Measurements from ENCODE around the gene TIFAB. TPM values are rescaled to one million over a fixed set of nuclear protein-coding genes. Genes with fewer than 3 reads are reported as not detected.
"Not testable (repeated sequence)": the region's sequence is repeated elsewhere in the genome, so short reads cannot be mapped to it uniquely, and the experiment has no call there.

TIFAB gene, protein sequence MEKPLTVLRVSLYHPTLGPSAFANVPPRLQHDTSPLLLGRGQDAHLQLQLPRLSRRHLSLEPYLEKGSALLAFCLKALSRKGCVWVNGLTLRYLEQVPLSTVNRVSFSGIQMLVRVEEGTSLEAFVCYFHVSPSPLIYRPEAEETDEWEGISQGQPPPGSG
- total RNA-seq (under 1 TPM in 2 of 5 donors, not detected in 3; 0.06 TPM), total RNA-seq (0 to 0.58 (median 0.08) reads per million in 29 experiments)
- total RNA-seq (2013), result not detected

- CTCF ChIA-PET, result no interaction called here
- Mint-ChIP-seq H3K27me3 (peaks cover 12 to 13% of the 10 kb centered on the region in 2 donors), H3K36me3 (no peaks in the 10 kb centered on the region), H3K9me3 (no peaks in the 10 kb centered on the region), H3K4me1 (no peaks in the 10 kb centered on the region), H3K4me3 (no peak within 1 kb of the TSS), H3K27ac (no peak within 1 kb of the TSS)
- peaks cover 0 to 37% of the 10 kb centered on the region in 2 experiments for H3K27me3 ChIP-seq (replicated peaks in 1 of 2; ENCODE audit: control insufficient read depth in 2 of 2, extremely low read depth in 1 of 2, insufficient read depth in 2 of 2, low read length in 1 of 2)
- POLR2A ChIA-PET, result no interaction called here
- ATAC-seq (replicated peaks in 1 of 4) (no peak), DNase-seq (no peak)
- H3K36me3 ChIP-seq (ENCODE audit: control insufficient read depth in 2 of 2, extremely low read depth in 1 of 2, insufficient read depth in 1 of 2, low read length in 1 of 2), result no peaks in the 10 kb centered on the region
- no peaks in the 10 kb centered on the region for H3K9me3 ChIP-seq
- H3K4me3 ChIP-seq (ENCODE audit: control insufficient read depth in 1 of 2, extremely low read depth in 1 of 2, low read length in 1 of 2), result no peak within 1 kb of the TSS
- no peak within 1 kb of the TSS for H3K27ac ChIP-seq (ENCODE audit: low read length)
- no peaks in the 10 kb centered on the region for H3K4me1 ChIP-seq (ENCODE audit: control insufficient read depth in 1 of 2, extremely low read depth in 1 of 2, insufficient read depth in 2 of 2, low read length in 2 of 2)
- WGBS (ENCODE audit: insufficient coverage), result 86% methylated on average over 2 of the region's 10 CpGs
Measured at GRCh38 chr5:135452321-135453030, at the start of gene TIFAB. TIFAB (minus strand) TSS chr5:135452351; CDS start chr5:135449939, 2,412 bp downstream.

GRCh38 chr5:135498637-135498995 lies 46.5 kb upstream of the TIFAB start:
- no peak overlapping the region for H3K27ac ChIP-seq (ENCODE audit: low read length)
- ATAC-seq (replicated peaks in 1 of 4) (no peak), DNase-seq (no peak)
- no peak overlapping the region for H3K27ac Mint-ChIP-seq
- no peaks in the 10 kb centered on the region for H3K4me1 ChIP-seq (ENCODE audit: control insufficient read depth in 1 of 2, extremely low read depth in 1 of 2, insufficient read depth in 2 of 2, low read length in 2 of 2)
- H3K36me3 ChIP-seq (ENCODE audit: control insufficient read depth in 2 of 2, extremely low read depth in 1 of 2, insufficient read depth in 1 of 2, low read length in 1 of 2), result no peaks in the 10 kb centered on the region
- no peaks in the 10 kb centered on the region for H3K36me3 Mint-ChIP-seq
- peaks cover 0 to 19% of the 10 kb centered on the region in 2 experiments for H3K27me3 ChIP-seq (replicated peaks in 1 of 2; ENCODE audit: control insufficient read depth in 2 of 2, extremely low read depth in 1 of 2, insufficient read depth in 2 of 2, low read length in 1 of 2)
- 78% methylated on average over 1 of the region's 2 CpGs for WGBS (ENCODE audit: insufficient coverage)
- no peaks in the 10 kb centered on the region for H3K9me3 ChIP-seq
- H3K4me1 Mint-ChIP-seq, result no peaks in the 10 kb centered on the region
- no peak overlapping the region for H3K4me3 ChIP-seq (ENCODE audit: control insufficient read depth in 1 of 2, extremely low read depth in 1 of 2, low read length in 1 of 2)
- CTCF ChIA-PET, result no interaction called here
- H3K27me3 Mint-ChIP-seq, result peaks cover 43 to 49% of the 10 kb centered on the region in 2 donors
- no peak overlapping the region for H3K4me3 Mint-ChIP-seq
- H3K9me3 Mint-ChIP-seq, result no peaks in the 10 kb centered on the region
- POLR2A ChIA-PET, result no interaction called here

- no peak for ATAC-seq (replicated peaks in 1 of 4)
- Mint-ChIP-seq H3K27me3 (peaks cover 43 to 49% of the 10 kb centered on the region in 2 donors), H3K4me1 (no peaks in the 10 kb centered on the region), H3K9me3 (no peaks in the 10 kb centered on the region), H3K36me3 (no peaks in the 10 kb centered on the region), H3K4me3 (no peak overlapping the region), H3K27ac (no peak overlapping the region)
- Histone ChIP-seq H3K27me3 (replicated peaks in 1 of 2; ENCODE audit: control insufficient read depth in 2 of 2, extremely low read depth in 1 of 2, insufficient read depth in 2 of 2, low read length in 1 of 2) (peaks cover under 1 to 23% of the 10 kb centered on the region in 2 experiments), H3K9me3 (no peaks in the 10 kb centered on the region), H3K4me1 (ENCODE audit: control insufficient read depth in 1 of 2, extremely low read depth in 1 of 2, insufficient read depth in 2 of 2, low read length in 2 of 2) (no peaks in the 10 kb centered on the region), H3K36me3 (ENCODE audit: control insufficient read depth in 2 of 2, extremely low read depth in 1 of 2, insufficient read depth in 1 of 2, low read length in 1 of 2) (no peaks in the 10 kb centered on the region), H3K27ac (ENCODE audit: low read length) (no peak overlapping the region), H3K4me3 (ENCODE audit: control insufficient read depth in 1 of 2, extremely low read depth in 1 of 2, low read length in 1 of 2) (no peak overlapping the region)
- no peak for DNase-seq
- CTCF ChIA-PET, result no interaction called here
- POLR2A ChIA-PET, result no interaction called here
- 67% methylated on average over 3 of the region's 8 CpGs for WGBS (ENCODE audit: insufficient coverage)
Measured at GRCh38 chr5:135497971-135498636, 46.0 kb upstream of the TIFAB start.

DNA sequence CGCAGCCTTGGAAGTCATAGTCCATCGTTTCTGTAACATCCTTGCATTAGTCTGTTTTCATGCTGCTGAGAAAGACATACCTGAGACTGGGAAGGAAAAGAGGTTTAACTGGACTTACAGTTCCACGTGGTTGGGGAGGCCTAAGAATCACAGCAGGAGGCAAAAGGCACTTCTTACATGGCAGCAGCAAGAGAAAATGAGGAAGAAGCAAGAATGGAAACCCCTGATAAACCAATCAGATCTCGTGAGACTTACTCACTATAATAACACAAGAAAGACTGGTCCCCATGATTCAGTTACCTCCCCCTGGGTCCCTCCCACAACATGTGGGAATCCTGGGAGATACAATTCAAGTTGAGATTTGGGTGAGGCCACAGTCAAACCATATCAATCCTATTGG lies 43.4 kb upstream of the TIFAB start:
- H3K27ac Mint-ChIP-seq; ATAC-seq (replicated peaks in 1 of 4); H3K27ac ChIP-seq (ENCODE audit: low read length); H3K36me3 ChIP-seq (ENCODE audit: control insufficient read depth in 2 of 2, extremely low read depth in 1 of 2, insufficient read depth in 1 of 2, low read length in 1 of 2); H3K4me3 Mint-ChIP-seq; H3K4me1 Mint-ChIP-seq; POLR2A ChIA-PET; H3K36me3 Mint-ChIP-seq; DNase-seq; CTCF ChIA-PET; H3K9me3 ChIP-seq; H3K4me1 ChIP-seq (ENCODE audit: control insufficient read depth in 1 of 2, extremely low read depth in 1 of 2, insufficient read depth in 2 of 2, low read length in 2 of 2); H3K4me3 ChIP-seq (ENCODE audit: control insufficient read depth in 1 of 2, extremely low read depth in 1 of 2, low read length in 1 of 2); H3K9me3 Mint-ChIP-seq: not testable (repeated sequence)
- 93% methylated on average over 2 of the region's 4 CpGs for WGBS (ENCODE audit: insufficient coverage)
- H3K27me3 Mint-ChIP-seq, result peaks cover 47 to 50% of the 10 kb centered on the region in 2 donors
- H3K27me3 ChIP-seq (replicated peaks in 1 of 2; ENCODE audit: control insufficient read depth in 2 of 2, extremely low read depth in 1 of 2, insufficient read depth in 2 of 2, low read length in 1 of 2), result peaks cover 7 to 45% of the 10 kb centered on the region in 2 experiments

DNA sequence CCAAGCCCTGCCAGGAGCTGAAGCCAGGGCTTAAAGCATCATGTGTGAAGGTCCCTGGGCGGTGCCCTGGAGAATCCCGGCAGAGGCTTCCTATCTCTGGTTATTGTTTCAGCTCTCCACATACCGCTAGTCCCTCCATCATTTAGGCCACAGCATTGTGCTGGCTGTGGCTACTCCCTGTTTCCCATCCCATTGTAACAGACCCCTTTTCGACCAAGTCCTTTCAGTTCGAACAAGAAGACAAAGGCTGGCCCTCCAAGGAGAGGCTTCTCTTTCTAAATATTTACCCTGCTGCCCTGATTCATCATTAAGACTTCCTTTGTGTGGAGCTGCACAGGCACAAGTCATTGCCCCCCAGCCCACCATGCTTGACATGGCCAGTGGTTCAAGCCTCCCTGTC lies 42.0 kb upstream of the TIFAB start:
- ChIA-PET POLR2A (no interaction called here), CTCF (no interaction called here)
- Histone ChIP-seq H3K36me3 (ENCODE audit: control insufficient read depth in 2 of 2, extremely low read depth in 1 of 2, insufficient read depth in 1 of 2, low read length in 1 of 2) (no peaks in the 10 kb centered on the region), H3K27me3 (replicated peaks in 1 of 2; ENCODE audit: control insufficient read depth in 2 of 2, extremely low read depth in 1 of 2, insufficient read depth in 2 of 2, low read length in 1 of 2) (peaks cover 7 to 58% of the 10 kb centered on the region in 2 experiments), H3K4me3 (ENCODE audit: control insufficient read depth in 1 of 2, extremely low read depth in 1 of 2, low read length in 1 of 2) (no peak overlapping the region), H3K4me1 (ENCODE audit: control insufficient read depth in 1 of 2, extremely low read depth in 1 of 2, insufficient read depth in 2 of 2, low read length in 2 of 2) (peaks cover 0 to 2% of the 10 kb centered on the region in 2 experiments), H3K27ac (ENCODE audit: low read length) (no peak overlapping the region), H3K9me3 (no peaks in the 10 kb centered on the region)
- H3K4me1 Mint-ChIP-seq, result peaks cover 8% of the 10 kb centered on the region in 3 donors
- H3K9me3 Mint-ChIP-seq, result no peaks in the 10 kb centered on the region
- no peak overlapping the region for H3K4me3 Mint-ChIP-seq
- H3K27ac Mint-ChIP-seq, result no peak overlapping the region
- ATAC-seq (replicated peaks in 1 of 4), result no peak
- DNase-seq, result no peak
- peaks cover 47 to 54% of the 10 kb centered on the region in 2 donors for H3K27me3 Mint-ChIP-seq
- H3K36me3 Mint-ChIP-seq, result no peaks in the 10 kb centered on the region
- 82% methylated on average over 5 of the region's 5 CpGs for WGBS (ENCODE audit: insufficient coverage)

- ChIA-PET POLR2A (no interaction called here), CTCF (interaction anchor here in 1 of 2 donors (0.6 kb wide), 1 partner anchor 12 kb away, joined by 5 read pairs; no protein-coding TSS in a partner anchor)
- H3K27ac ChIP-seq (ENCODE audit: low read length), result no peak overlapping the region
- WGBS (ENCODE audit: insufficient coverage), result 68% methylated on average over 8 of the region's 8 CpGs
- Mint-ChIP-seq H3K27me3 (peaks cover 47 to 57% of the 10 kb centered on the region in 2 donors), H3K9me3 (no peaks in the 10 kb centered on the region), H3K36me3 (no peaks in the 10 kb centered on the region), H3K27ac (no peak overlapping the region), H3K4me1 (peaks cover 8 to 9% (median 8%) of the 10 kb centered on the region in 3 donors), H3K4me3 (no peak overlapping the region)
- no peaks in the 10 kb centered on the region for H3K9me3 ChIP-seq
- ATAC-seq (replicated peaks in 1 of 4) (no peak), DNase-seq (no peak)
- no peak overlapping the region for H3K4me3 ChIP-seq (ENCODE audit: control insufficient read depth in 1 of 2, extremely low read depth in 1 of 2, low read length in 1 of 2)
- H3K4me1 ChIP-seq (ENCODE audit: control insufficient read depth in 1 of 2, extremely low read depth in 1 of 2, insufficient read depth in 2 of 2, low read length in 2 of 2), result peaks cover 0 to 2% of the 10 kb centered on the region in 2 experiments
- no peaks in the 10 kb centered on the region for H3K36me3 ChIP-seq (ENCODE audit: control insufficient read depth in 2 of 2, extremely low read depth in 1 of 2, insufficient read depth in 1 of 2, low read length in 1 of 2)
- H3K27me3 ChIP-seq (replicated peaks in 1 of 2; ENCODE audit: control insufficient read depth in 2 of 2, extremely low read depth in 1 of 2, insufficient read depth in 2 of 2, low read length in 1 of 2), result peaks cover 7 to 61% of the 10 kb centered on the region in 2 experiments
Measured at GRCh38 chr5:135493406-135494180, 41.4 kb upstream of the TIFAB start.

Measured in T-cell (primary cell).